NCI-H1048 (cell line): ENCODE measurements around the gene SFPQ.
"Not testable (repeated sequence)": the region's sequence is repeated elsewhere in the genome, so short reads cannot be mapped to it uniquely, and the experiment has no call there.

Experiments used
- DNase-seq: peaks from one replicate; lab custom pipeline; 2025; lab: John Stamatoyannopoulos, UW

Gene SFPQ, protein sequence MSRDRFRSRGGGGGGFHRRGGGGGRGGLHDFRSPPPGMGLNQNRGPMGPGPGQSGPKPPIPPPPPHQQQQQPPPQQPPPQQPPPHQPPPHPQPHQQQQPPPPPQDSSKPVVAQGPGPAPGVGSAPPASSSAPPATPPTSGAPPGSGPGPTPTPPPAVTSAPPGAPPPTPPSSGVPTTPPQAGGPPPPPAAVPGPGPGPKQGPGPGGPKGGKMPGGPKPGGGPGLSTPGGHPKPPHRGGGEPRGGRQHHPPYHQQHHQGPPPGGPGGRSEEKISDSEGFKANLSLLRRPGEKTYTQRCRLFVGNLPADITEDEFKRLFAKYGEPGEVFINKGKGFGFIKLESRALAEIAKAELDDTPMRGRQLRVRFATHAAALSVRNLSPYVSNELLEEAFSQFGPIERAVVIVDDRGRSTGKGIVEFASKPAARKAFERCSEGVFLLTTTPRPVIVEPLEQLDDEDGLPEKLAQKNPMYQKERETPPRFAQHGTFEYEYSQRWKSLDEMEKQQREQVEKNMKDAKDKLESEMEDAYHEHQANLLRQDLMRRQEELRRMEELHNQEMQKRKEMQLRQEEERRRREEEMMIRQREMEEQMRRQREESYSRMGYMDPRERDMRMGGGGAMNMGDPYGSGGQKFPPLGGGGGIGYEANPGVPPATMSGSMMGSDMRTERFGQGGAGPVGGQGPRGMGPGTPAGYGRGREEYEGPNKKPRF

DNA sequence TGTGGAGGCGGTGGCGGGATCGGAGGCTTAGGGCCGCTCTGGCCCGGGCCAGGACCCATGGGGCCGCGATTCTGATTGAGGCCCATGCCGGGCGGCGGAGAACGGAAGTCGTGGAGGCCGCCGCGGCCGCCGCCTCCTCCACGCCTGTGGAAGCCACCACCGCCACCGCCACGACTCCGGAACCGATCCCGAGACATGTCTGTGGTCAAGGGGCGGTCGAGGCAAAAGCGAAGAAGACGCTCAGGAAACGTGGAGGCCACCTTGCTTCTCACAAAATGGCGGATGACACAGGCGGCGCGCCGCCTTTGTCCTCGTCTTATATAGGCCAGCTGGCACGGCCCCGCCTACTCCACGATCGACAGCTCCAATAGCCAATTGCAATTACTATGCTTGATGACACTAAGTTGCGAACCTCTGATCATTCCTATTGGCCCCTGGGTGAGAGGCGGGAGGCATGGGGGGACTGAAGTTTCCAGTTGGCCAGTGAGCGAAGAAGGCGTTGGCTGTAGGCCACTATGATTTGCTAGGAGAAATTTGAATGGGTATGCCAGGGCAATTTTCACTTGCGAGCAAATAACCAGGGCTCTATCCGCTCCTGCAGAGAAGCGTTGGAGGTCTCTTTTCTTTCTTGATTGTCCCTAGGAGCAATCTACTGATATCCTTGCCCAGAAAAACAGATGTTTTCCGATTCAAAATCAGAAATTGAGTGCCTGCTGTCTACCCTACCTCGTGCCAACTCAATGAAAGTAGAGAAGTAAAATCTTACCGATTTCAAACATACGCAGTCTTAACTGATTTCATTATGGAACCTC is at the start of gene SFPQ:
TSS of gene SFPQ (minus strand) at position 293 of the 812 bp plus-strand sequence. CDS start at position 197, 96 bp downstream.
- peak; percentile 87 for DNase-seq

- DNase-seq = not testable (repeated sequence)
These were observed 43.8 kb upstream of the SFPQ start for GRCh38 chr1:35236772-35237171.

DNA sequence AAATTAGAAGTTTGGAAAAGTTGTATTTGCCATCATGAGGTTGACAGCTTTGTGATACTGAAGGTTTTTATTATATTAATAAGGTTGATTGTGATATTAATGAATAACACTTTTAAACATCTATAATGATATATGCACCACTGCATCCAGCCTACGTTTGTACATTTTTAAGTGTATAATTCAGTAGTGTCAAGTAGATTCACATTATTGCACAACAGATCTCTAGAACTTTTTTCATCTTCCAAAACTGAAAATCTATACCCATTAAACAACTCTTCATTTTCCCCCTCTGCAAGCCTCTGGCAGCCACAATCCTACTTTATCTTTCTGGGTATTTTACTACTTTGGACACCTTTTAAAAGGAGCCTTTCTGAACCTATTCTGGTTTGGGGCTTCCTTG is 38.3 kb upstream of the SFPQ start:
- DNase-seq = no peak

DNA sequence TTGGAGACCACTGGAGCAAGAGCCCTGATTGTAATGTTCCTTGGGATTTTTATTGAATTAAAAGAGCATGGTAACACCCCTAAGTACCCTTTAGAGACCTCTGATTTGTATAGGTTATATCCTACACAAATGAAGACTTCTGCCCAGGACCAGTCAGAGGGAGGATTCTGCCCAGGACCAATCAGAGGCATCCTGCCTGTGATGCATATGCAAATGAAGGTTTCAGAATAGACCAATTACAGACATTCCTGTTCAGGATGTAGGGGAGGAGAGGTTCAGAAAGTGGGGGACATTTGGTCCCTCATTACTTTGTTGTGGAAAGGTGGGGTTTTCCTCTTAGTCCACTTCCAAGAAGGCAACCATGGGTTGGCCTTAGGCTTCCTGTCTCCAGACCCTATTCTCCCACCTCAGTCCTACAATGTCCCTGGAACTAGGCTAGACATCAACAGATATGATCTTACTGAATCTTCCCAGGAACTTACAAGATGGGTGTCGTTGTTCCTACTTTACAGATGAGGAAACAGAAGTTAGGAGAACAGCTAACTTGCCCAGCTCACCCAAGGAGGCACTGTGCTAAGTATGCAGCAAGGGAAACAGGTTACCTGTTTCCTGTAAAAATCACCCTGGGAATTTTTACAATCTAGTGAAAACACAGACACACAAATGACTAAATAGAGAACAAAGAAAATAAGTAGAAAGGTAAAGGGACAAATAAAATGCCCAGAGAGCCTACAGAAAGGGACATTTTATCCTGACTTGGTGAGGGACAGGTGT is 36.8 kb upstream of the SFPQ start:
- no peak for DNase-seq

DNA sequence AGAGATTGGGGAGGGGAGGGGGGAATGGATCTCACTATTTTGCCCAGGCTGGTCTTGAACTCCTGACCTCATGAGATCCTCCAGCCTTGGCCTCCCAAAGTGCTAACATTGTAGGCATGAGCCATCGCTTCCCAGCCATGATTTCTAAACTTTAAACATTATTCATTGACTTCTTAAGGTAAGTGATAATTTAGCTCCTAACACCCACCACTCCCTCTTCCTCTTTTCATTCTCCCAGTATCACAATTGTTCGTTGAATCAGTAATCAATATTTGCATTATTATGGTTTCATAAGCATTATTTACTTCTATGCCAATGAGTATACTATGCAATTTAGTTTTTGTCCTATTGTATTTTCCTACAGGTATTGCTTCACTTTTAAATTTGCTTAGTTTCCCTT is 33.6 kb upstream of the SFPQ start:
- DNase-seq = no peak

- DNase-seq = no peak
These were observed 30.2 kb upstream of the SFPQ start for GRCh38 chr1:35223084-35223630.

DNA sequence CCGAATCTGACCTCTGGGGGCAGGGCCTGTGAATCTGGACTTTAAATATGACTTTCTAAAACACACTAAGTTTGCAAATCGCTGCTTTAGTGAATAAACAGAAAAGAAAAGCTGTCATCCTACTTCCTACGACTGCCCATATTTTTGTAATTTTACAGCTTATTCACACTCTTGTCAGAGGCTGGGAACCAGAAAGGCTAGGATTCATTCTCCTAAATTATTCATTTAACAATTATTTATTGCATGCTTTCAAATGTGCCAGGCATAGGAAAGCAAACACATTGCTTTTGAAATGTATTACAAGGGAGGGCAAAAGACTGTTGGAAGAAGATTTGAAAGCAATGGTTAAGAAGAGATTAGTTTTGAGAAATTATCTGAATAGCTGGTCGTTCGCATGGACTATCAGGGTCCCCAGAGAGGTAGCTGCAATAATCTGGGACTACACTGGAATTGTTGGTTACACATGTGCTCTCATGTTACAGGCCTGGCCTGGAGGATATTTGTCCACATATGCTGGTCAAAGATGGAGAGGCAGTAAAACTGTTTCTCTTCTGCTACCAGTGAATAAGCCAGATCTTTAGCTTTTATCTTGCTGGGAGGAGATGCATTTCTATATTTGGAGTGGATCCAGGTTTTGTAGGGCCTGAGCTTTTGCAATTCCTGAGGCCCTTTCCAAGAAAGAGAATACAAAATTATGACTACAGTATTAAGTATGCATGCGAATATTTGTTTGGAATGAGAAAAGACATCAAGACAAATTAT is 29.6 kb upstream of the SFPQ start:
- no peak for DNase-seq

DNA sequence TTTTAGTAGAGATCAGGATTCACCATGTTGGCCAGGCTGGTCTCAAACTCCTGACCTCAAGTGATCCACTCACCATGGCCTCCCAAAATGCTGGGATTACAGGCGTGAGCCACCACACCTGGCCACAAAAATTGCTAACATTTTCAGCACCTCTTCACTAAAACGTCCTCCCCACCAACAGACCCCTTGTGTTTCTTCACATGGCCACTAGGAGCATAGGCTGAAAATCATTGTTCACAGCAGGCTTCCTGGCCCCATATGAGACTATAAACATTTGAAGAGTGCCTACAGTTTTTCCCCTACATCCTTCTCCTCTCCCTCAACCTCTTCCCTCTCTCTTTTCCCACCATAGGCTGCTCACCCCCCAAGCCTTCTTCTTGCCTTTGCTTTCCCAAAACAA is 28.0 kb upstream of the SFPQ start:
- no peak for DNase-seq

DNA sequence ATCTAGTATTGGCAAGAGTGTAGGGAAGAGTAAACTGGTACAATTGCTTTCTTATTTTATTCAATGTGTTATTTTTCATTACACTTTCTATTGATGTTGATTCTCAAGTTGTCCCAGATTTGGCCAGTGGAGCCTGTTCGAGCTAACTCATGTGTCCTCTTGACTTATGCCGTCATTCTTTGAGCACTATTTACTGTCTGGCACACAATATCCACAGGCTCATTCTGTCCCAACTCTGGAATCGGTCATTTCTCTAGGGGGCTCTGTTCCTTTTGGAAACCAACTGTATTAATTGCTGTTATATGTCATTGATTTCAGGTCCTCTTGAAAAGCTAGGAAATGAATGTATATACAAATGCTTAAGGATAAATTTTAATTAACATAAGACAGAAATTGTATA is 22.4 kb upstream of the SFPQ start:
- no peak for DNase-seq

DNA sequence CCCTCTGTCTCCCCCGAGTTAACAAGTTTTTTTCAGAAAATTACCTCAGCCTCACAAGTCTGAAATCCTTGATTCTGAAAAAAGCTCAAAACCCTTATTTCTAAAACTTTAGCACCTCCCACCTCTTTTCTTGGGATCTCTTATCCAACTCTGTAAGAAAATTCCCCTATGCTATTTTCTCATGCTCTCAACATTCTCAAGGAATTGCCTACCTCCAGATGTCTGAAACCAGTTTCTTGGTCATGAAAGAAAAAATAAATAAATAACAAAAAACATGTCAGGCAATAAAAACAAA is 18.1 kb upstream of the SFPQ start:
- no peak for DNase-seq

DNA sequence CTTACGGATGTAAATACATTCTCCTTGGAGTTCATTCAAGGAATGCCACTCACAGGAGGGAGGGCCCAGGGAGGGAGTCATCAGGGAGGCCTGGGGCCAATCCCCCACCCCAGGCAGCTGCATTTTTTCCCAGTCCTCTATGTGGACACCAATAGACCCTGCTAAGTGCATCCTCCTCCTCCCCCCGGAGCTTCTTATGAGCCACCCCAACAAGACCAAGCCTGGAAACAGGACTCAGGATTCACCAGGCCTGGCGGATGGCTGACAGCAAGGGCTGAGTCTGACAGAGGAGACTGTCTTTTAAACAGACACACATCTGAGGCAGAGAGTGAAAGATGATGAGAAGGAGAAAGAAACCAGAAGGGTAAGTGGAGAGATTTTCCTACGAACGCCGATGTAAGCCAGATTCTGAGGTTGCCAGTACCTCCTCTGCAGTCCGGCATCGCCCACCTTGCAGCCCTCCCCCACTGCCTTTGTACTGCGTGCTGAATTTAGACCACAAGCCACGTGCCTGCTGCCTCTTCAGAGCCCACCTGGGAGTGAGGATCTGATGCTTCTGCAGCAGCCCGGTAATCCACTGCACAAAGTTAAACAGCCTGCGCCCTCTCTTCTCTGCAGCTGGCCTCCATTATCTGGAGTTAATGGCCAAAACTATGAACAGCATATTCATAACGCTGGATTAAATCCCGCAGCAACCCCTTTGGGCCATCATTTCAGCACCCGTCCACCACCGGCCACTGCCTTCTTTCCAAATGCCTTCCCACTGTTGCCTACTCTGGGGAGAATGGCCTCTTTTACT is 17.6 kb upstream of the SFPQ start:
- no peak for DNase-seq

- DNase-seq = no peak
These were observed 10.3 kb upstream of the SFPQ start for GRCh38 chr1:35203295-35203694.

- DNase-seq = peak; percentile 21
These were observed 9.2 kb upstream of the SFPQ start for GRCh38 chr1:35202048-35202719.

GRCh38 chr1:35201631-35202030 is 8.7 kb upstream of the SFPQ start:
- no peak for DNase-seq

GRCh38 chr1:35192056-35192852 is 691 bp downstream of the SFPQ start:
- DNase-seq = peak; percentile 56

DNA sequence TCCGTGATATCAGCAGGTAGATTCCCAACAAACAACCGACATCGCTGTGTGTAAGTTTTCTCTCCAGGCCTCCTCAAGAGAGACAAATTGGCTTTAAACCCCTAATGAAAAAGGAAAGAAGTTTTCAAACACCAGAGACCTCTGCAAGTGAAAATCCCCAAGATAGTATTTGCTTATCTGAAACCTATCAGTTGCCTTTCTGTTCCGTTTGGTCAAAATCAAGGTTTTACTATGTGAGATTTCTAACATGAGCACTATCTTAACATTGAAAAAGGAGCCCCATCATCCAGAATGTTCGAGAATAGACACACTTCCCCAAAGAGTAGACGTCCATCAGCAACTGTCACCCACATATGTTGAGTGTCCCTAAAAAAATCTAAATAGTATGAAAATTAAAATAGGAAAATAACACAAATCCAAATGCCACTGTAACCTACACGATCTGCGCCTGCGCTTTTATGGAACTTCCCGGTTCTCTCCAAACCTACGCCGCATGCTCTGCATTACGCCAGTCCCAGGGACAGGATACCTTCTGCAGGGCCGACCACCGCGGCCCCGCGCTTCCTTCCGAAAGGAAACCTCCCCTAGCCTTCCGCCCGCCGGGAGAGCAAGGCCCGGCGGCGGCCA is 1.4 kb downstream of the SFPQ start:
- DNase-seq = no peak

DNA sequence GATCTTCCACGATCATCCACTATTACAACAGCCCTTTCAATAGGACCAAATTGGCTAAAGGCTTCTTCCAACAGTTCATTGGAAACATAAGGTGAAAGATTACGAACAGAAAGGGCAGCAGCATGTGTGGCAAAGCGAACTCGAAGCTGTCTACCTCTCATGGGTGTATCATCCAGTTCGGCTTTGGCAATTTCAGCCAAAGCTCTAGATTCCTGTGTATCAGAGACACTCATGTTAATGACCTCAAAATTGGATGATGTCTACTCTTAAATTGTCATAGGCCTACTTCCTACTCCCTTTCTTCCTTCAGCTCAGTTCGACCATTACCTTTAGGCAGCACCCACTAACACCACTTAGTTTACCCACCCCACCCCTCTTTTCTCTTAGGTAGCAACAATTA is 2.2 kb downstream of the SFPQ start:
- no peak for DNase-seq
